HG03025 (cell line): ENCODE data around the gene SLX4IP.

Source experiments
- ATAC-seq: cut with Tn5 transposase; IDR thresholded peaks from one replicate; pipeline ENCODE4 v1.9.1; 2021; ENCODE audit warnings: mild to moderate bottlenecking, moderate library complexity; ENCODE audit not compliant: unreplicated experiment, low FRiP score

Gene SLX4IP

GRCh38 chr20:10654250-10654610, 219.1 kb downstream of the SLX4IP start:
- no peak for ATAC-seq

GRCh38 chr20:10654630-10655029, 219.5 kb downstream of the SLX4IP start:
- no peak for ATAC-seq

DNA sequence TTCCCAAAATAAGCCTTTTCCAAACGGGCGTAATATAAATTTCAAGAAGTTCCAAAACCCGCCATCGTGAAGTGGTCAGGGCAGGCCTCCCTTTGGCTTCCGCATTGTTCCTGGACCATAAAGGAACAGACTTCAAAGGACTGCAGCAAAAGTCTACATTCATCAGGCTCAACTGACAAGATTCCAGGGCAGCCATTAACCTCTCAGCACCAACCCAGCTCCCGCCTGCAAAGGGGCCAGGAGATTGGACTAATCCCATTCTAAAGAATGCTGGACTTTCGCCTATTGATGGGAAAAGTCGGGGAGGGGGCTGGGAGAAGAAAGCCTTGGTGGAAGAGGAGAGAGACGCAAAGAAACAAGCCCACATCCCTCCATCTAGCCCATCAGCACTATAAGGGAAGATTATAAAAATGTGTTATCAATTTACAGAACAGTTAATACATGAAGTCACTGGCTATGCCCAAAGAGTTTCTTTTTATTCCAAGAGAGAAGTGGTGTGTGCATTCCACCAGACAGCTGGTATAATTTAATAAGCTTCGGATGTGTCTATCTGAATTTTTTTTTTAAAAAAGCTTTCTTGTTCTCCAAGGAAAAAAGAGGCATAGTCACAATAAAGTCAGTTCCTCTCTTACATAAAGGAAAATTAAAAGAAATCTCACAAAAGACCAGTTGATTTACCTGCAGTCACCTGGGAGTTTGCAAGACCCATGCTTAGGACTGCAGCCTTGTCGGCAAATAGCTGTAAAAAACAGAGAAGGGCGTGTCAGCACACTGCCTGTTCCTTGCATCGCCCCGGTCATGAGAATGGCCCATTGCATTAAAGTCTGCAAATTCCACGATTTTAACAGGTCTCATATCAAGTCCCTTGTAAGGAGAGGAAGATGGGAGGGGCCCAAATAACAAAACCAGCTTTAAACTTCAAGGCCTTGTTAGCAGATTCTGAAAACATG, 220.9 kb downstream of the SLX4IP start:
- ATAC-seq, result no peak

DNA sequence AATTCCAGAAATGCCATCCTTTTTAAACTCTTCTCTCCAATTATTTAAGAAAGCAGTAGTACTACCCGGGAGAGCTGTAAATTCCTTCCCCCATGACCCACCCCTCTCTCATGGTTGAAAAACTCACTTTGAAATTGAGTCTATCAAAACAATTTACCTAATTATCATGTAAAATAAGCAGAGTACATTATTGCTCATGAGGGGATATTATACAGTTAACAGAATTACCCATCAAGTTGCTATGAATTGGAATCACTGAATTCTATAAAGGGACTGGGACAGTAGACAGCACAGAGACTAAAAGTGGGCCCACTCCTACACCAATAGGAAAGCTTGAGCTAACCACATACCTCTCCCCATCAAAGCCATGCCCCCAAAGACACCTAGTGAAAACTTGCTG, 222.3 kb downstream of the SLX4IP start:
- no peak for ATAC-seq

- ATAC-seq, result no peak
Observed at GRCh38 chr20:10658051-10658823, 223.1 kb downstream of the SLX4IP start.

GRCh38 chr20:10658876-10659632, 223.9 kb downstream of the SLX4IP start:
- no peak for ATAC-seq

DNA sequence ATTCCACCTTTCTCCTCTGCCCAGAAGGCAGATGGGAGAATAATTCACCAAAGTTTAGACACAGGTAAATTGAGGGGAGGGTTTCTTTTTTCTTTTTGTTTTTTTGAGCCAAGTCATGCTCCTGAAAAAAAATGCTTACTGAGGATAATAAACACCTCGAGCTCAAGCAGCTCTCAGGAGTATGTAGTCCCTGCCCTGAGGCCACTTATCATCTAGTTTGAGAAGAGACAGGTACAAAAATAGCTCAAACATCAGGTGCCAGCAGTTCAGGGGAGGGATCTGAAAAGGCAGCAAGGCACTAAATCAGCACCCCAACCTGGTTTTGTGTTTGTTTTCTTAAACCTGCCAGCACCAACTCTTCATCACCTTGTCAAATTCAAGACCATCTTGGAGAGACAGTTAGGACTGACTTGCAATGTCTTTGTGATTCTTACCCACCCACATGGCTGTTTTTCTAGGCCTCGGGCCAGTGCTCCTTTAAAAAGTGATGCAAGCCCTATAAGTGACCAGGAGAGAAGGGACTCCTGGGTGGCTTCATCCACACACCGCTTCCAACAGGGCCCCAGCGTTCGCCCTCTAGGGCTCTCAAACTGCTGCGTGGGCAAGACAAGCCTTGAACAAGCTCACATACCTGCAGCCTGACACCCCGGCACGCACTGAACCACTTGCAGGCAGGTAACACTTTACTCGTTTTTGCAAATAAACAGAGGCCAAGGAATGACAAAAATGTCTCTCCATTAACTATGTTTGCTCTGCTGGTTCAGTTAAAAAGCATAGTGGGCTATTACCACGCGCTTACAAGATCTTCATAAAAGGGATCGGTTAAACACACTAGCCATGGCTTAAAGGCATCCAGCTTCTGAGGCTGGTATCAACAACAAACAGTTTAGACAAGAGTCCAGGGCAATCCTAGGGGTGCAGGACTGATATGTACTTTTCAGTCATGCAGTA, 224.8 kb downstream of the SLX4IP start:
- ATAC-seq, result no peak

DNA sequence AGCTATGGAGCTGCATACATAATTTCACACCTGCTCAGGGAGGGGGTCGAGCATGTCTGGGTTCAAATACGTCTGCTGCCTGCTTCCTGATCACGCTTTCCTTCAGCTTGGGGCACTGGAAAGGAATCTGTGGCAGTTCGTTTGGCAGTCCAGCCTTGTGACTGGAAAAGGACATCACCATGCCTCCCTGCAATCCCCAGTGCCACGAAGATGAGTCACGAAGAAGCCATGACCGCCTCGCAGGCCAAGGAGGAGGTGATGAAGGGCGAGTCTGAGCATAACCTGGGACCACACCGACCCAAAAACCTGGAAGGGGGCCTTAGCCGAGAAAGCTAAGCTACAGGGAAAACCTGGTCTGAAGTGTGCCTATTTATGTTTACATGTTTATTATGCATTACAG, 225.6 kb downstream of the SLX4IP start:
- no peak for ATAC-seq

DNA sequence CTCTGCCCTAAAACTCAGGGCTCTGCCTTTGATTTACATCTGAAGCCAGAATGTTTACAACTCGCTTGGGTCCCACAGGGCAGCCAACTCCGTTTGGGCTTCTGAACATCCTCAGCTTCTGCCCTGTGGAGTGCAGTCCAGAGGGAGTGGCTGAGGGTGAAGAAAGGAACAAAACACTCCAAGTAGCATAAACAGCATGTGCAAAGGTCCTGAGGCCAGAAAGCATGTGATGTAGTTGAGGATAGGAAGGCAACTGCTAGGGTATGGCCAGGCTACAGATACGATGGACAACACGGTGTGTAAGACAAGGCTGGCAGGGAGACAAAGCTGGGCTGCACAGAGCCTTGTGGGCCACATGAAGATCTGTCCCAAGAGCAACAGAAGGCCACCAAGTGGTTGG, 226.2 kb downstream of the SLX4IP start:
- ATAC-seq, result no peak

- ATAC-seq, result no peak
Observed at GRCh38 chr20:10662151-10662550, 227.0 kb downstream of the SLX4IP start.

- ATAC-seq, result no peak
Observed at GRCh38 chr20:10662661-10663458, 227.8 kb downstream of the SLX4IP start.

DNA sequence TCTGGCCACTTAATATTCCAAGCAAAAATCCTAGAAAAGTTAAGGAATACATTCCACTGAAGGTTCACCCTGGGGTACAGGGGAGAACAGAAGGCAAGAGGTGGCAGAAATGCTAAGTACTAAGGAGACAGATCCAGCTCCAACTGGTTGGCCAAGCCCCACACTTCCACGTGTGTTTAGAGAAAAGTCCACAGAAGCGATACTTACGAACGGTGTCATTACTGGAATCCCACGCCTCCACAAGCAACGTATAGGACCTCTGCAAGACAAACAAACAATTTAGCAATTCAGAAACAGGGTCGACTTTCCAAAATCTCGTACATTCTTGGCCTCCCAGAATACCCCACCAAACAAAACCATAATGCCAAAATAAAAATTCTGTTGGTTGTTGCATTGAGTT, 228.7 kb downstream of the SLX4IP start:
- no peak for ATAC-seq

- ATAC-seq, result no peak
Observed at GRCh38 chr20:10665027-10665561, 230.0 kb downstream of the SLX4IP start.

- ATAC-seq, result no peak
Observed at GRCh38 chr20:10665791-10666190, 230.7 kb downstream of the SLX4IP start.

DNA sequence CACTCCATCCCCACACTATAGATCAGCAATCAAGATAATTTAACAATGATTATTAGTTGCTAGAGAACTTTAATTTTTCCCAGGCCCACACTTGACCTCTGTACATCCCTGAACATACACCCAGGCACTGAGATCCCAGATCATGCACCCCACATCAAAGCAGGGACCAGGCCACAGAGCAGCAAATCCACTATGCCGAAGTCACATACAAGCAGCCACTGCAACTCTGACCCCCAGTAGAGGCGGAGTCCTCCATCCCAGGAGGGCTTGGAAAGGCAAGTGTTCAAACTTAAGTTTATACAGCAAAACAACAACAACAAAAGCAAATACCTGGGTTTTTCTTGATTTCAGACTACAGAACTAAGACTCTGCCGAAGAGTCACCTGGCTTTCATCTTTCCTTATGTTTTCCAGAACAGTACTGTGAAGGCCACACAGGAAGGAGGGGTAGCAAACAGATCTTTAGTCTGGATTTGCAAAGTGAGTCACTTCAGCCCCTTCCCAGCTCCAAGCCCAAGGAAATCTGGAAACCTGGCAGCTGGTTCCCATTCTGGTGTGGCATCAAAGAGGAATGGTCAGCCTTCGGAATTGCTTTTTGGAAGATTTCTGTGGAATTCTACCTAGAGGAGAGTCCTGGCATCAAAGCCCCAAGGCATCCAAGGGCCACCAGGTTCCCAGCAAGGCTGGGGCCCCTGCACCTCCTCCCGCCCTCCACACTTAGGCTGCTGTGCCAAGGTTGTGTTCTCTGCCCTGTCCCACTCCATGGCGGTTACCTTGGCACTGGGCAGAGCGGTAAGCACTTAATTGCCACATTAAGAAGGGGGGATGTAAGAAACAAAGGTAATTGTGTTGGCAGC, 231.3 kb downstream of the SLX4IP start:
- ATAC-seq, result no peak

GRCh38 chr20:10667077-10667401, 231.9 kb downstream of the SLX4IP start:
- ATAC-seq, result no peak

- no peak for ATAC-seq
Observed at GRCh38 chr20:10667560-10668167, 232.6 kb downstream of the SLX4IP start.
